ENCODE data around the gene CD44. TPM values are rescaled to one million over a fixed set of nuclear protein-coding genes. Genes with fewer than 3 reads are reported as not detected.

The CD44 gene
- total RNA-seq, 1 donor from 2014 or later: 268 TPM

- H3K4me3 ChIP-seq (ENCODE audit: low read depth, low read length): no peak overlapping the region
Measured at GRCh38 chr11:35247863-35248262, 108.9 kb downstream of the CD44 start.

GRCh38 chr11:35248558-35249323, 109.8 kb downstream of the CD44 start:
- H3K4me3 ChIP-seq (ENCODE audit: low read depth, low read length): no peak overlapping the region
- no peaks in the 10 kb centered on the region for H3K27me3 ChIP-seq (ENCODE audit: control insufficient read depth, insufficient read depth, low read length)
- H3K36me3 ChIP-seq (ENCODE audit: control insufficient read depth, insufficient read depth, low read length): no peaks in the 10 kb centered on the region
- no peak for DNase-seq (ENCODE audit: low read depth)
- no peak for TF ChIP-seq CTCF (IDR thresholded peaks at IDR 0.05; ENCODE audit: insufficient read depth, low read length, poor library complexity, severe bottlenecking)

More at GRCh38 chr11:35247863-35248262, 108.9 kb downstream of the CD44 start:
- no peak for TF ChIP-seq CTCF (IDR thresholded peaks at IDR 0.05; ENCODE audit: insufficient read depth, low read length, poor library complexity, severe bottlenecking)
- no peak for DNase-seq (ENCODE audit: low read depth)
- no peaks in the 10 kb centered on the region for H3K36me3 ChIP-seq (ENCODE audit: control insufficient read depth, insufficient read depth, low read length)
- H3K27me3 ChIP-seq (ENCODE audit: control insufficient read depth, insufficient read depth, low read length): no peaks in the 10 kb centered on the region

- Histone ChIP-seq H3K4me3 (ENCODE audit: low read depth, low read length) (no peak overlapping the region), H3K27me3 (ENCODE audit: control insufficient read depth, insufficient read depth, low read length) (no peaks in the 10 kb centered on the region), H3K36me3 (ENCODE audit: control insufficient read depth, insufficient read depth, low read length) (no peaks in the 10 kb centered on the region)
- no peak for TF ChIP-seq CTCF (IDR thresholded peaks at IDR 0.05; ENCODE audit: insufficient read depth, low read length, poor library complexity, severe bottlenecking)
- DNase-seq (ENCODE audit: low read depth): no peak
Measured at GRCh38 chr11:35250192-35250591, 111.2 kb downstream of the CD44 start.

- no peaks in the 10 kb centered on the region for H3K27me3 ChIP-seq (ENCODE audit: control insufficient read depth, insufficient read depth, low read length)
- H3K36me3 ChIP-seq (ENCODE audit: control insufficient read depth, insufficient read depth, low read length): no peaks in the 10 kb centered on the region
- no peak overlapping the region for H3K4me3 ChIP-seq (ENCODE audit: low read depth, low read length)
- DNase-seq (ENCODE audit: low read depth): no peak
- no peak for TF ChIP-seq CTCF (IDR thresholded peaks at IDR 0.05; ENCODE audit: insufficient read depth, low read length, poor library complexity, severe bottlenecking)
Measured at GRCh38 chr11:35250621-35251020, 111.7 kb downstream of the CD44 start.

- no peak for TF ChIP-seq CTCF (IDR thresholded peaks at IDR 0.05; ENCODE audit: insufficient read depth, low read length, poor library complexity, severe bottlenecking)
- Histone ChIP-seq H3K4me3 (ENCODE audit: low read depth, low read length) (no peak overlapping the region), H3K36me3 (ENCODE audit: control insufficient read depth, insufficient read depth, low read length) (no peaks in the 10 kb centered on the region), H3K27me3 (ENCODE audit: control insufficient read depth, insufficient read depth, low read length) (no peaks in the 10 kb centered on the region)
- DNase-seq (ENCODE audit: low read depth): no peak
Measured at GRCh38 chr11:35253237-35253636, 114.3 kb downstream of the CD44 start.

- DNase-seq (ENCODE audit: low read depth): no peak
- no peaks in the 10 kb centered on the region for H3K27me3 ChIP-seq (ENCODE audit: control insufficient read depth, insufficient read depth, low read length)
- no peak for TF ChIP-seq CTCF (IDR thresholded peaks at IDR 0.05; ENCODE audit: insufficient read depth, low read length, poor library complexity, severe bottlenecking)
Measured at GRCh38 chr11:35255514-35255913, 116.5 kb downstream of the CD44 start.

More at GRCh38 chr11:35255514-35255913, 116.5 kb downstream of the CD44 start:
- H3K4me3 ChIP-seq (ENCODE audit: low read depth, low read length): no peak overlapping the region
- H3K36me3 ChIP-seq (ENCODE audit: control insufficient read depth, insufficient read depth, low read length): no peaks in the 10 kb centered on the region

All from kidney epithelial cell (primary cell).